H9 (cell line): Measurements from ENCODE around the gene ARHGAP5. TPM values are rescaled to one million over a fixed set of nuclear protein-coding genes. Genes with fewer than 3 reads are reported as not detected.

Experiments used
- DNase-seq: peaks from one replicate; pipeline ENCODE4 v3.0.0-alpha.2; 2017
- H2AFZ ChIP-seq: one replicate; pipeline ENCODE4 v1.6.1; 2013; ENCODE audit warnings: mild to moderate bottlenecking, low read length, control low read depth, moderate library complexity
- H2AK5ac ChIP-seq: 2 replicates; pipeline ENCODE4 v1.6.1; 2013; ENCODE audit warnings: low read length, control low read depth, mixed read lengths; ENCODE audit not compliant: insufficient read length
- H2BK120ac ChIP-seq: one replicate; pipeline ENCODE4 v1.6.1; 2013; ENCODE audit warnings: low read depth, mild to moderate bottlenecking, low read length, control low read depth, inconsistent platforms; ENCODE audit not compliant: poor library complexity, severe bottlenecking
- H2BK12ac ChIP-seq: 2 replicates; pipeline ENCODE4 v1.6.1; 2013; ENCODE audit warnings: low read length, control low read depth, mixed read lengths, low read depth; ENCODE audit not compliant: insufficient read length
- H2BK15ac ChIP-seq: 2 replicates; pipeline ENCODE4 v1.6.1; 2013; ENCODE audit warnings: low read depth, low read length, control low read depth
- H2BK20ac ChIP-seq: one replicate; pipeline ENCODE4 v1.6.1; 2013; ENCODE audit warnings: low read depth, mild to moderate bottlenecking, low read length, control low read depth, inconsistent platforms; ENCODE audit not compliant: poor library complexity, severe bottlenecking
- H2BK5ac ChIP-seq: 2 replicates; pipeline ENCODE4 v1.6.1; 2013; ENCODE audit warnings: low read length, control low read depth, mixed read lengths; ENCODE audit not compliant: insufficient read length
- H3K14ac ChIP-seq: 2 replicates; pipeline ENCODE4 v1.6.1; 2013; ENCODE audit warnings: low read length, control low read depth; ENCODE audit not compliant: insufficient read depth
- H3K18ac ChIP-seq: 2 replicates; pipeline ENCODE4 v1.6.1; 2013; ENCODE audit warnings: low read depth, mild to moderate bottlenecking, mixed read lengths, low read length, control low read depth; ENCODE audit not compliant: insufficient read length
- H3K23ac ChIP-seq: 2 replicates; pipeline ENCODE4 v1.6.1; 2013; ENCODE audit warnings: low read length, control low read depth, mixed read lengths, low read depth; ENCODE audit not compliant: insufficient read length
- H3K23me2 ChIP-seq: 2 replicates; pipeline ENCODE4 v1.6.1; 2013; ENCODE audit warnings: low read depth, mild to moderate bottlenecking, mixed read lengths, low read length, control low read depth; ENCODE audit not compliant: insufficient read length, poor library complexity, severe bottlenecking
- H3K27ac ChIP-seq: 2 replicates; pipeline ENCODE4 v1.5.1; 2013; ENCODE audit warnings: low read length, control low read depth, mixed read lengths, low read depth; ENCODE audit not compliant: insufficient read length
- H3K27me3 ChIP-seq: 2 replicates; pipeline ENCODE4 v1.6.1; 2013; ENCODE audit warnings: low read length, control low read depth, inconsistent platforms; ENCODE audit not compliant: insufficient read depth
- H3K4ac ChIP-seq: 2 replicates; pipeline ENCODE4 v1.6.1; 2013; ENCODE audit warnings: low read depth, mild to moderate bottlenecking, control low read depth, inconsistent platforms, low read length, moderate library complexity
- H3K4me1 ChIP-seq: 2 replicates; pipeline ENCODE4 v1.6.1; 2013; ENCODE audit warnings: low read length, control low read depth, inconsistent platforms; ENCODE audit not compliant: insufficient read depth
- H3K4me2 ChIP-seq: 2 replicates; pipeline ENCODE4 v1.6.1; 2013; ENCODE audit warnings: low read length, control low read depth, mixed read lengths; ENCODE audit not compliant: insufficient read length, insufficient read depth
- H3K56ac ChIP-seq: 2 replicates; pipeline ENCODE4 v1.6.1; 2013; ENCODE audit warnings: low read depth, mild to moderate bottlenecking, mixed read lengths, low read length, control low read depth; ENCODE audit not compliant: insufficient read length
- H3K79me1 ChIP-seq: 2 replicates; pipeline ENCODE4 v1.6.1; 2013; ENCODE audit warnings: low read depth, mild to moderate bottlenecking, moderate library complexity, low read length, control low read depth, inconsistent platforms; ENCODE audit not compliant: insufficient read depth, poor library complexity, severe bottlenecking
- H3K79me2 ChIP-seq: 2 replicates; pipeline ENCODE4 v1.6.1; 2013; ENCODE audit warnings: low read length, control low read depth, inconsistent platforms; ENCODE audit not compliant: insufficient read depth
- H3K9ac ChIP-seq: 2 replicates; pipeline ENCODE4 v1.6.1; 2013; ENCODE audit warnings: low read length, control low read depth, mixed read lengths; ENCODE audit not compliant: insufficient read length; ENCODE audit errors: extremely low read depth
- H3K9me3 ChIP-seq: one replicate; pipeline ENCODE4 v1.6.1; 2013; ENCODE audit warnings: low read depth, low read length, inconsistent platforms; ENCODE audit not compliant: control insufficient read depth
- H3T11ph ChIP-seq: one replicate; pipeline ENCODE4 v1.6.1; 2013; ENCODE audit warnings: mild to moderate bottlenecking, low read length, control low read depth, inconsistent platforms
- H4K20me1 ChIP-seq: one replicate; pipeline ENCODE4 v1.6.1; 2013; ENCODE audit not compliant: control insufficient read depth, insufficient read length, insufficient read depth
- H4K5ac ChIP-seq: 2 replicates; pipeline ENCODE4 v1.6.1; 2013; ENCODE audit warnings: low read depth, mild to moderate bottlenecking, mixed read lengths, low read length, control low read depth; ENCODE audit not compliant: insufficient read length
- H4K8ac ChIP-seq: replicated peaks from 2 replicates; pipeline ENCODE4 v1.6.1; 2013; ENCODE audit warnings: low read length, control low read depth, mixed read lengths, low read depth; ENCODE audit not compliant: insufficient read length
- H4K91ac ChIP-seq: 2 replicates; pipeline ENCODE4 v1.6.1; 2013; ENCODE audit warnings: low read depth, mild to moderate bottlenecking, moderate library complexity, mixed read lengths, low read length, control low read depth; ENCODE audit not compliant: insufficient read length
- H3K27ac Mint-ChIP-seq, 3 experiments: 2 replicates in 2 of 3; 3 replicates in 1 of 3; pipeline ENCODE4 v1.8.0; 2020 to 2021; ENCODE audit warnings: mixed read lengths in 3 of 3, mild to moderate bottlenecking in 1 of 3, moderate library complexity in 1 of 3
- H3K27me3 Mint-ChIP-seq: 2 replicates; pipeline ENCODE4 v1.8.0; 2021; ENCODE audit warnings: low read depth, mild to moderate bottlenecking, moderate library complexity, mixed read lengths
- H3K36me3 Mint-ChIP-seq, 3 experiments: 2 replicates in 2 of 3; 3 replicates in 1 of 3; pipeline ENCODE4 v1.8.0; 2020 to 2021; ENCODE audit warnings: low read depth in 3 of 3, mixed read lengths in 3 of 3; ENCODE audit not compliant: insufficient read depth in 1 of 3
- H3K4me1 Mint-ChIP-seq, 2 experiments: 2 replicates each; pipeline ENCODE4 v1.8.0; 2020; ENCODE audit warnings: mixed read lengths in 2 of 2
- H3K4me3 Mint-ChIP-seq, 2 experiments: 2 replicates in 1 of 2; 3 replicates in 1 of 2; pipeline ENCODE4 v1.8.0; 2020 to 2021; ENCODE audit warnings: mild to moderate bottlenecking in 2 of 2, mixed read lengths in 2 of 2, moderate library complexity in 1 of 2
- H3K9me3 Mint-ChIP-seq, 2 experiments: 2 replicates in 1 of 2; 3 replicates in 1 of 2; pipeline ENCODE4 v1.8.0; 2020; ENCODE audit warnings: mild to moderate bottlenecking in 2 of 2, mixed read lengths in 2 of 2, moderate library complexity in 1 of 2
- WGBS: extraction: QIAGEN DNeasy Blood & Tissue Kit; methylation state at CpG from one replicate; pipeline ENCODE4 v1.1.7; 2013; ENCODE audit warnings: missing lambda C conversion rate, low lambda C conversion rate, mixed read lengths; ENCODE audit not compliant: insufficient read length; ENCODE audit errors: extremely low coverage; 5-methylcytosine and 5-hydroxymethylcytosine counted together
- total RNA-seq: library from RNA; stranded (reverse); gene quantifications from 2 replicates; pipeline ENCODE4 v1.2.1, GENCODE V29; 2021
- TF ChIP-seq, protein P1 (sequence below): fragments of 200-600 bp; sonication (generic); conservative IDR thresholded peaks from 3 replicates; pipeline ENCODE4 v1.8.0; 2021; ENCODE audit warnings: antibody characterized with exemption, mild to moderate bottlenecking

Gene ARHGAP5
- total RNA-seq, 1 experiment from 2014 or later: 73.8 TPM

DNA sequence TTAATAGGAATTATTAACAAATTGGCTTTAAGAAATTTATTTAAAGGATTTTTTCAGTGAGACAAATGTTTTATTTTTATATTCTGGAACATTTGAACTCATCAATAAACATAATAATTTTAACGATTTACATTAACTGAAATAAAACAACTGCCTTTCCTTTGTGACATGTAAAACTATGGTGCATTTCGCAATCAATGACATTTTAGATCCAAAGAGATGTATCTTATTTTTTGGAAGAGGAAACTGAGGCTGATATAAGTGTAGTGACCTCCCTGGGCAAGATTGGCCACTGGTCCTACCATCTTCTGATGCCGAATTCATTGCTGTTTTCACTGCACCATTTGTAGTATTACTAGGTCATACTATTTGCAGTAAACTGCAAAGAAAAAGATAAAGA is 128.4 kb downstream of the ARHGAP5 start:
- H3K4ac ChIP-seq: no peak overlapping the region
- no peak overlapping the region for H2BK15ac ChIP-seq
- Mint-ChIP-seq H3K4me1 (peaks cover 25 to 28% of the 10 kb centered on the region in 2 experiments), H3K27me3 (peaks cover 10% of the 10 kb centered on the region), H3K27ac (no peak overlapping the region), H3K36me3 (no peaks in the 10 kb centered on the region), H3K9me3 (no peaks in the 10 kb centered on the region; a peak in 1 of 5 replicates), H3K4me3 (no peak overlapping the region)
- H3K18ac ChIP-seq: no peak overlapping the region
- H2BK5ac ChIP-seq: no peak overlapping the region
- H2BK20ac ChIP-seq: no peak overlapping the region
- no peak overlapping the region for H4K5ac ChIP-seq
- no peaks in the 10 kb centered on the region for H4K20me1 ChIP-seq
- no peaks in the 10 kb centered on the region for H3K9me3 ChIP-seq
- H3K27ac ChIP-seq: no peak overlapping the region
- H3K14ac ChIP-seq: no peak overlapping the region
- no peaks in the 10 kb centered on the region for H3K4me1 ChIP-seq
- no peaks in the 10 kb centered on the region for H3K79me1 ChIP-seq
- H2AK5ac ChIP-seq: no peak overlapping the region
- no peak overlapping the region for H3K9ac ChIP-seq
- no peak overlapping the region for H2BK12ac ChIP-seq
- H3K27me3 ChIP-seq: no peaks in the 10 kb centered on the region
- no peak overlapping the region for H3T11ph ChIP-seq
- no peak for DNase-seq
- no peak overlapping the region for H4K8ac ChIP-seq
- no peak overlapping the region for H2AFZ ChIP-seq
- H3K56ac ChIP-seq: no peak overlapping the region
- no peak overlapping the region for H2BK120ac ChIP-seq
- no peak overlapping the region for H4K91ac ChIP-seq
- TF ChIP-seq, protein P1, sequence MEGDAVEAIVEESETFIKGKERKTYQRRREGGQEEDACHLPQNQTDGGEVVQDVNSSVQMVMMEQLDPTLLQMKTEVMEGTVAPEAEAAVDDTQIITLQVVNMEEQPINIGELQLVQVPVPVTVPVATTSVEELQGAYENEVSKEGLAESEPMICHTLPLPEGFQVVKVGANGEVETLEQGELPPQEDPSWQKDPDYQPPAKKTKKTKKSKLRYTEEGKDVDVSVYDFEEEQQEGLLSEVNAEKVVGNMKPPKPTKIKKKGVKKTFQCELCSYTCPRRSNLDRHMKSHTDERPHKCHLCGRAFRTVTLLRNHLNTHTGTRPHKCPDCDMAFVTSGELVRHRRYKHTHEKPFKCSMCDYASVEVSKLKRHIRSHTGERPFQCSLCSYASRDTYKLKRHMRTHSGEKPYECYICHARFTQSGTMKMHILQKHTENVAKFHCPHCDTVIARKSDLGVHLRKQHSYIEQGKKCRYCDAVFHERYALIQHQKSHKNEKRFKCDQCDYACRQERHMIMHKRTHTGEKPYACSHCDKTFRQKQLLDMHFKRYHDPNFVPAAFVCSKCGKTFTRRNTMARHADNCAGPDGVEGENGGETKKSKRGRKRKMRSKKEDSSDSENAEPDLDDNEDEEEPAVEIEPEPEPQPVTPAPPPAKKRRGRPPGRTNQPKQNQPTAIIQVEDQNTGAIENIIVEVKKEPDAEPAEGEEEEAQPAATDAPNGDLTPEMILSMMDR: no peak
- H3K23ac ChIP-seq: no peak overlapping the region
- no peaks in the 10 kb centered on the region for H3K79me2 ChIP-seq
- H3K4me2 ChIP-seq: no peak overlapping the region
- WGBS: no CpG with 5 or more reads among the region's 3 CpGs
- peaks cover 15% of the 10 kb centered on the region for H3K23me2 ChIP-seq
